GM19240 (cell line): Measurements from ENCODE around the gene KCTD21.

Experiments used
- DNase-seq: peaks from one replicate; pipeline ENCODE4 v3.0.0; 2011; ENCODE audit warnings: low spot score; ENCODE audit not compliant: insufficient read length

Gene KCTD21

DNA sequence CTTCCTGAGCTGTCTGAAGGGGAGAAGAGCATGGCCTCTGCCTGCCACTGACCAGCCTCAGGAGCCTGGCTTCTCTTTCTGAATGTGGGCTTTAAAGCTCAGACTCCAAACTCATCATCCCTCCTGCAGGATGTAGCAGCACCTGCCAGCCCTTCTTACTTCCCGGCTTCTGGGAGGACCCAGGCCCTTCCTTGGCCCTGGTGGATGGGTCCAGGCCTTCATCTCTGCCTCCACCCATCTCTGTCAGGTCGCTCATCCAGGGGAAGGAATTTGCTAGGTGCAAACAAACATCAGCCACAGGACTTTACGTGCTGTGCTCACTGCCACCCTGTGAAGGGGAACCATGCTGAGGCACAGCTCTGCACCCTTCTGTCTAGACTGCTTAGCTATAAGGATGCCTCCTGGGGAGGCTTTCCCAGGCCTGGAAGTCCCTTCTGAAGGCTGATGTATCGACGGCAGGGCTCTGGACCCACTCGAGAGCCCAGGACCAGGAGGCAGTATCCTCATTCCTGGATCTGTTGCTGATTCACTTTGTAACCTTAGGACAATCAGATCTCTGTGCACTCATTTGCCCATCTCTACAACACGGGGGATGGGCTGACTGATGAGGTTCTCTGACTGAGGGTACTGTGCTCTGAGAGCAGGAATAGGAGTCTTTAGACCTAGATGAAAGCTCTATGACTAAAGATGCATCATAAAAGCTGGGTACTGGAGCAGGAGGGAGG is 31.2 kb upstream of the KCTD21 start:
- no peak for DNase-seq

- no peak for DNase-seq
These were observed 30.5 kb upstream of the KCTD21 start for GRCh38 chr11:78218707-78219492.

- no peak for DNase-seq
These were observed 29.5 kb upstream of the KCTD21 start for GRCh38 chr11:78217650-78218541.

DNA sequence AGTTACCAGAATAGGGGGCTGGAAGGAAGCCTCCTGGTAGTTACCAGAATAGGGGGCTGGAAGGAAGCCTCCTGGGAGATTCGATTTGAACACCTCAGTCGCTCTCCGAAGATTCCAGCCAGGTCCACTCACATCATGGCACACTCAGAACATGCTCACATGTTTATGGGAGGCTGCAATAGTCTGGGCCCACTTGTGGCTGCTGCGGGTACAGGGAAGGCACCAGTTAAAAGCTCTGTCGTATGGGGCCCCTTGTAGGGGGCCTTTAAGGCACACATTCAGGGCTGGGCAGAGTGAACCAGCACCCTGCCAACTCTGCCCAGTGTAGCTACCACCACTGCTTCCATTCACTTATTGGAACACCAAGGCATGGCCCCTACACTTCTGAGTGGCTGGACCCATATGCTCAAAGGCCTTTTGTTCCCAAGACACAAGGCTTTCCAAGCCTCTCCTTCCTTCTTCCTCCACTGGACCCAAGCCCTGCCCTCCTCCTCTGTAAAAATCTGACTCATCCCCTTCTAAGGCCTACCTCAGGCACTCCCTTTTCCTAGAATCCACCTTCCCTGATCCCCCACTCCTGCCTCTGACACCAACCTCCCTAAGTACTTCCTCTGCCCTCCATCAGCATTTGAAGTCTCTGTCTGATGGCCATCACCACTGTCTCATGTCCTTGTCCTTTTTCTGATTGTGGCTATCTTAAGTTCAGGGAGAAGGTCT is 28.3 kb upstream of the KCTD21 start:
- no peak for DNase-seq

DNA sequence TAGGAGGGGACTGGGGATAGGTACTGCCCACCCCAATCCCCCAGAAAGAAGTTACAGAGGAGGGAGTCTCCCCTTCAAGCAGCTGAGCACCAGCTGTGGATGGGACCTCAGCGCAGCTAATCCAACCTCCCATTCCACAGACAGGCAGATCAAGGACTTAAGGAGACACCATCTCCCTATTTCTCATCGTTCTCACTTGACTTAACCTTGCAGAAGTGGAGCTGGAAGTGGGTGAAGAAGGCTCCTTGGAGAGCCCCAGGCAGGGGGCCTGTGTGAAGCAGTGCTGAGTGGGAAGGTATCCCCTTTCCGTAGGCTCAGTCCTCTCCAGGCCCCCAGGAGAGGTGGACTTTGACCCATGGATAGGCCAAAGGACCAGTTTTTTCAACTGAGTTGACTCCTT is 27.6 kb upstream of the KCTD21 start:
- no peak for DNase-seq

- no peak for DNase-seq
These were observed 26.1 kb upstream of the KCTD21 start for GRCh38 chr11:78214331-78215194.

GRCh38 chr11:78213526-78214330 is 25.3 kb upstream of the KCTD21 start:
- DNase-seq, result no peak

DNA sequence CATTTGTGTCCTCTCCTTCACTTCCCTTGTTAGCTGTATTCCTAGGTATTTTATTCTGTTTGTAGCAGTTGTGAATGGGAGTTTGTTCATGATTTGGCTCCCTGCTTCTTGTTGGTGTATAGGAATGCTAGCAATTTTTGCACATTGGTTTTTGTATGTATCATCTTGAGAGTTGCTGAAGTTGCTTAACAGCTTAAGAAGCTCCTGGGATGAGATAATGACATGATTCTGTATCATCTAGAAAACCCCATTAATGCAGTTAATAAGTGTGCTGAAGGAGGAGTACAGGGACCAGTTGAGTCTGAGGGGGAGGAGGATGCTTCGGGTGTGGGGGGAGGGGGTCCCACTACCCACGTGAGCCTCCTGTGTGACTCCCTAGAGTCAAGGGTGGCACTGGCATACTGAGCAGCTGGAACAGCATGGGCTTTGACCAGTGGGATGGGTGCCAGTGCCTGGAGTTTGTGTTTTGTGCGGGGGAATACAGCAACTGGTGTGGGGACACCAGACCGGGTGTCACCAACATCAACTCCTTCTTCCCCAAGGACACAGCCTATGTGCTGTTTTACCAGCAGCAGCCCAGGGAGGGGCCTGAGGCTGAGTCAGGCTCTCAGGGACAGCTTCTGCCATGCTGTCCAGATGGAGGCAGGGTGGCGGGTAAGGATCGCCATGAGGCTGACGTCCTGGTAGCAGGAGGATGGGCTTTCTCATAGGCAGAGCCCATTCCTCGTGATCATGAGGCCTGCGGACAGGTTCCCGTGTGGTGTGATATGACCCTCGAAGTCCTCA is 24.4 kb upstream of the KCTD21 start:
- DNase-seq, result no peak

GRCh38 chr11:78211565-78211964 is 23.1 kb upstream of the KCTD21 start:
- no peak for DNase-seq

GRCh38 chr11:78210000-78210608 is 21.7 kb upstream of the KCTD21 start:
- no peak for DNase-seq

- DNase-seq, result no peak
These were observed 21.1 kb upstream of the KCTD21 start for GRCh38 chr11:78209478-78209877.

- DNase-seq, result no peak
These were observed 20.1 kb upstream of the KCTD21 start for GRCh38 chr11:78208257-78209165.

- no peak for DNase-seq
These were observed 19.3 kb upstream of the KCTD21 start for GRCh38 chr11:78207532-78208256.

- no peak for DNase-seq
These were observed 17.3 kb upstream of the KCTD21 start for GRCh38 chr11:78205691-78206090.

- no peak for DNase-seq
These were observed 16.8 kb upstream of the KCTD21 start for GRCh38 chr11:78205256-78205655.

DNA sequence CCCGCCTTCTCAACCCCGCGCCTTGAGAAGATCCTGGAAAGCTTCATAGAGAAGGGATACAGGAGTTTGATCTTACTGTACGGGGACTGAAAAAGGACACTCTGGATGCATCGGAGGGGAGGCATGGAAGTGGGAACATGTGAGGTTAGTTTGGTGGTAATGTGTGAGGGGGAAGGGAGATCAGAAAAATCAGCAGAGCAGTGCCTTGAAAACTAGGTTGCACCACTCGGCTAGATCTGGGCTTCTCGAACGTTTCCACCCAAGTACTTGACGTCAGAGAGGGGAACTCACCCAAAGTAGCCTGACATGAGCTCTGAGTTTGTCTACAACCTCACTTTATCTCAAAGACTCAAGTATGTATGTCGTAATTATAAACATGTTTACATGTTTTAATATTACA is 14.8 kb upstream of the KCTD21 start:
- DNase-seq, result no peak
